AG09319 (cell line): ENCODE measurements around the gene VWA8.
A peak's percentile ranks its signal among the peaks of the same experiment; 100 is the strongest.

Source experiments
- DNase-seq: peaks from one replicate; pipeline ENCODE4 v3.0.0-alpha.2; 2010; ENCODE audit warnings: low read depth; ENCODE audit errors: extremely low read depth
- TF ChIP-seq, protein P1 (sequence below): IDR thresholded peaks from 2 replicates; pipeline ENCODE4 v1.5.1; 2011; ENCODE audit warnings: low read depth, mild to moderate bottlenecking, inconsistent platforms, low read length, moderate library complexity

VWA8 gene

DNA sequence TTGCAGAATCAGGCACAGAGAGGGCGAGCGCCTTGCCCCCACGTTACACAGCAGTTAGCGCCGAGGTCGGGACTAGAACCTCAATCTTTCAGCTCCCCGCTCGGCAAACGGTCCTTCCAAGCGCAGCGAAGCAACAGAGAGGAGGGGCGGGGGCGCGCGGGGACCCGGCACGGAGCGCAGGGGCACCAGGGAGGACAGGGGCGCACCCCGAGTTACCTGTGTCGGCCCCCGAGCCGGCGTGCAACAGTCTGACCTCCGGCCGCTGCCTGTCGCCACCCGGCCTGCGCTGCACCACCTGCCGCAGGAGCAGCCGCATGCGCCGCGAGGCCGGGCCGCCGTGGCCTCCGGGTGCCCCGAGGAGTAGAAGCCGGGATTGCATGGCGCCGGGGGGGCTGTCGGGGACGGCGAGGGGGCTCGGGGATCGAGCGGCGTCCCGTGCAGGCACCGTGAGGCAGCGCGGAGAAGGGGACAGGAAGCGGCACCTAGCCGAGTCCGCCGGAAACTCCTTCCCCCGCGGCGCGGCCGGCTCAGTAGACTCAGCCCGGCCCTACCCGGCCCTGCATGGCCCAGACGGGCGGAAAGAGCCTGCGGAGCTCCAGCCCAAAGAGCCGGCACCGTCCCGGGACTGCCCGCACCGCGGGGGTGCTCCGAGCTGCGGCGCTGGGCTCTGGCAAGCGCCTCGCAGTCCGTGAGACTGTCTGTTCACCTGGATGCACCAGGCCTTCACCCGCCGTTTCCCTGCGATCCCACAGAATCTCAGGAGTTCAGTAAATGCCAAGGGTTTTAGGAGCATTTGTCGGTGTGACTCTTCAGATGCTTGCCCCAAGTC is at the start of gene VWA8:
Gene VWA8 (minus strand): TSS at position 473 of the 829 bp plus-strand sequence. CDS start 94 bp downstream, at position 379.
- TF ChIP-seq, protein P1, sequence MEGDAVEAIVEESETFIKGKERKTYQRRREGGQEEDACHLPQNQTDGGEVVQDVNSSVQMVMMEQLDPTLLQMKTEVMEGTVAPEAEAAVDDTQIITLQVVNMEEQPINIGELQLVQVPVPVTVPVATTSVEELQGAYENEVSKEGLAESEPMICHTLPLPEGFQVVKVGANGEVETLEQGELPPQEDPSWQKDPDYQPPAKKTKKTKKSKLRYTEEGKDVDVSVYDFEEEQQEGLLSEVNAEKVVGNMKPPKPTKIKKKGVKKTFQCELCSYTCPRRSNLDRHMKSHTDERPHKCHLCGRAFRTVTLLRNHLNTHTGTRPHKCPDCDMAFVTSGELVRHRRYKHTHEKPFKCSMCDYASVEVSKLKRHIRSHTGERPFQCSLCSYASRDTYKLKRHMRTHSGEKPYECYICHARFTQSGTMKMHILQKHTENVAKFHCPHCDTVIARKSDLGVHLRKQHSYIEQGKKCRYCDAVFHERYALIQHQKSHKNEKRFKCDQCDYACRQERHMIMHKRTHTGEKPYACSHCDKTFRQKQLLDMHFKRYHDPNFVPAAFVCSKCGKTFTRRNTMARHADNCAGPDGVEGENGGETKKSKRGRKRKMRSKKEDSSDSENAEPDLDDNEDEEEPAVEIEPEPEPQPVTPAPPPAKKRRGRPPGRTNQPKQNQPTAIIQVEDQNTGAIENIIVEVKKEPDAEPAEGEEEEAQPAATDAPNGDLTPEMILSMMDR: no peak
- peak; percentile 43 for DNase-seq

DNA sequence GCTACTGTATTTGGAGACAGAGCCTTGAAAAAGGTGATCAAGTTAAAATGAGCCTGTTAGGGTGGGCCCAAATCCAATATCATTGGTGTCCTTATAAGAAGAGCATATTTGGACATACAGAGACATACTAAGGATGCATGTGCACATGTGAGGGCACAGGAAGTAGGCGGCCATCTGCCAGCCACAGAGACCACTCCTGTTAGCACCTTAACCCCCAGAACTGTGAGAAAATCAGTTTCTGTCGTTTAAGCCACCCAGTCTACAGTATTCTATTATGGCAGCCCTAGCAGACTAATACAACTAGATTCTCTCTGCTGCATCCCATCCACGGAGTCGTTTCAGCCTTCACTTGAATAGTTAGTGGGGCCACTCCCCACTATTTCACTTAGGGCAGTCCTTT is 48.1 kb upstream of the VWA8 start:
- no peak for DNase-seq
- TF ChIP-seq, protein P1: no peak

DNA sequence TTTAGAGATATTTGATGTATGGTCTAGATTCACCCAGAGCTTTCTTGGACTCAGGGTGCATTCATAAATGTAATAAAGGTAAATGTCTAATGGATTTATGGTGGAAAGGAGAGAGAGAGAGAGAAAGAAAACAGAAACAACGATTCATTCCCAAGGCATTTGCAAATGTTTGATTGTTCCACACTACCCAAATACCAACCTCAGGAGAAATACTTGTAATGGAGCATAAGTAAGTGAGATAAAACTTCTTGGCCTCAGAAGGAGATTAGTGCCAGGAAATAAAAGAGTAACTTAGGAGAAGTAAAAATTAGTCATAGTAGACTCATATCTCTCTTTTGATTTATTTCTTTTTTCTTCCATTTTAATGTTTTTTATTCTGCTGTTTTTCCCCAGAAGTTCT is 46.9 kb upstream of the VWA8 start:
- TF ChIP-seq, protein P1: no peak
- no peak for DNase-seq

GRCh38 chr13:42002066-42002465 is 41.2 kb upstream of the VWA8 start:
- TF ChIP-seq, protein P1: no peak

GRCh38 chr13:42001580-42001979 is 40.7 kb upstream of the VWA8 start:
- DNase-seq: peak; percentile 37

More at GRCh38 chr13:42002066-42002465, 41.2 kb upstream of the VWA8 start:
- no peak for DNase-seq

GRCh38 chr13:42000846-42001245 is 39.9 kb upstream of the VWA8 start:
- DNase-seq: no peak
- TF ChIP-seq, protein P1: no peak

More at GRCh38 chr13:42001580-42001979, 40.7 kb upstream of the VWA8 start:
- TF ChIP-seq, protein P1: no peak

DNA sequence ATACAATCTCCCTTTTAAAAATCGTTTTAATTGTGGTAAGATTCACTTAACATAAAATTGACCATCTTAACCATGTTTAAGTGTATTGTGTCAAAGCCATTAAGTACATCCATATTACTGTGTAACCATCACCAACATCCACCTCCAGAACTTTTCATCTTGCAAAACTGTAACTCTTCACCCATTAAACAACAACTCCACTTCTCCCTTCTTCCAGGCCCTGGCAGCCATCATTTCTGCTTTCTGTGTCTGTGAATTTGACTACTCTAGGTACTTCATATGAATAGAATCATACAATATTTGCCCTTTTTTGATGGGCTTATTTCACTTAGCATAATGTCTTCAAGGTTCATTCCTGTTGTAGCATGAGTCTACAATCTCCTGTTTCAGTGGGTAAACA is 36.5 kb upstream of the VWA8 start:
- DNase-seq: no peak
- TF ChIP-seq, protein P1: no peak
